Smooth muscle cell (in vitro differentiated cells): ENCODE measurements around the gene UQCRC2. TPM values are rescaled to one million over a fixed set of nuclear protein-coding genes. Genes with fewer than 3 reads are reported as not detected.

Experiments used
- DNase-seq: peaks from one replicate; lab custom pipeline; 2025; ENCODE audit not compliant: unreplicated experiment; lab: John Stamatoyannopoulos, UW
- H2AFZ ChIP-seq: fragments of 200-600 bp; sonication (generic); 2 replicates; pipeline ENCODE4 v1.6.0; 2016; ENCODE audit warnings: antibody characterized with exemption, low read depth, mild to moderate bottlenecking
- H3F3A ChIP-seq: fragments of 200-600 bp; sonication (generic); 2 replicates; pipeline ENCODE4 v1.6.0; 2017; ENCODE audit warnings: antibody characterized with exemption, low read depth
- H3K27ac ChIP-seq: fragments of 200-600 bp; sonication (generic); 2 replicates; pipeline ENCODE4 v1.5.1; 2016; ENCODE audit warnings: low read depth, mild to moderate bottlenecking
- H3K27me3 ChIP-seq: fragments of 200-600 bp; sonication (generic); 2 replicates; pipeline ENCODE4 v1.6.1; 2016; ENCODE audit warnings: low read depth, mild to moderate bottlenecking
- H3K36me3 ChIP-seq: fragments of 200-600 bp; sonication (generic); 2 replicates; pipeline ENCODE4 v1.5.1; 2016; ENCODE audit warnings: low read depth
- H3K4me1 ChIP-seq: fragments of 200-600 bp; sonication (generic); 2 replicates; pipeline ENCODE4 v1.5.1; 2016; ENCODE audit warnings: low read depth
- H3K4me2 ChIP-seq: fragments of 200-600 bp; sonication (generic); 2 replicates; pipeline ENCODE4 v1.6.0; 2016; ENCODE audit warnings: mild to moderate bottlenecking
- H3K4me3 ChIP-seq: fragments of 200-600 bp; sonication (generic); 2 replicates; pipeline ENCODE4 v1.5.1; 2016; ENCODE audit warnings: mild to moderate bottlenecking
- H3K79me2 ChIP-seq: fragments of 200-600 bp; sonication (generic); 2 replicates; pipeline ENCODE4 v1.6.0; 2016; ENCODE audit warnings: low read depth, mild to moderate bottlenecking
- H3K9ac ChIP-seq: fragments of 200-600 bp; sonication (generic); 2 replicates; pipeline ENCODE4 v1.6.0; 2016; ENCODE audit warnings: low read depth
- H3K9me3 ChIP-seq: fragments of 200-600 bp; sonication (generic); replicated peaks from 2 replicates; pipeline ENCODE4 v1.5.1; 2016; ENCODE audit warnings: low read depth
- H4K20me1 ChIP-seq: fragments of 200-600 bp; sonication (generic); 2 replicates; pipeline ENCODE4 v1.6.0; 2016; ENCODE audit warnings: low read depth
- CTCF ChIP-seq: fragments of 200-600 bp; sonication (generic); IDR thresholded peaks from 2 replicates; pipeline ENCODE4 v1.5.1; 2017; ENCODE audit warnings: borderline replicate concordance, mild to moderate bottlenecking, antibody characterized with exemption; ENCODE audit not compliant: insufficient read depth, poor library complexity, severe bottlenecking
- WGBS: methylation state at CpG from one replicate; pipeline ENCODE4 v1.1.7; 2016; ENCODE audit warnings: low lambda C conversion rate; 5-methylcytosine and 5-hydroxymethylcytosine counted together
- polyA plus RNA-seq: library from polyadenylated mRNA; unstranded; fragments of >200 nt; fragmentation: Nextera tagmentation; extraction: Ambion mirVana; gene quantifications from 2 replicates; pipeline ENCODE4 v1.2.1, GENCODE V29; 2016
- total RNA-seq: library from RNA; depleted of rRNA; stranded (reverse); fragments of >200 nt; gene quantifications from 2 replicates; pipeline ENCODE4 v1.2.3, GENCODE V29; 2014

The UQCRC2 gene
- total and polyA plus RNA-seq, 2 experiments from 2014 or later = 103 to 115 TPM

GRCh38 chr16:21986692-21987246, 33.6 kb downstream of the UQCRC2 start:
- no peak for DNase-seq
- TF ChIP-seq CTCF = no peak
- H4K20me1 ChIP-seq = peaks cover 4% of the 10 kb centered on the region
- no peaks in the 10 kb centered on the region for H3K79me2 ChIP-seq
- H3K4me2 ChIP-seq = no peak overlapping the region
- H2AFZ ChIP-seq = no peak overlapping the region
- H3K9ac ChIP-seq = no peak overlapping the region
- no peaks in the 10 kb centered on the region for H3K4me1 ChIP-seq
- H3K27ac ChIP-seq = no peak overlapping the region
- H3F3A ChIP-seq = peaks cover 16% of the 10 kb centered on the region
- peaks cover 21% of the 10 kb centered on the region for H3K36me3 ChIP-seq
- no peak overlapping the region for H3K4me3 ChIP-seq
- H3K9me3 ChIP-seq = no peaks in the 10 kb centered on the region
- H3K27me3 ChIP-seq = no peaks in the 10 kb centered on the region
- WGBS = 92% methylated on average over 4 of the region's 4 CpGs

- Histone ChIP-seq H2AFZ (no peak overlapping the region), H3K27ac (no peak overlapping the region), H3K27me3 (no peaks in the 10 kb centered on the region), H3K4me1 (no peaks in the 10 kb centered on the region), H3K9ac (no peak overlapping the region), H4K20me1 (peaks cover 4% of the 10 kb centered on the region), H3K36me3 (peaks cover 14% of the 10 kb centered on the region), H3K9me3 (no peaks in the 10 kb centered on the region), H3F3A (peaks cover 16% of the 10 kb centered on the region), H3K4me2 (no peak overlapping the region), H3K4me3 (no peak overlapping the region), H3K79me2 (no peaks in the 10 kb centered on the region)
- 44% methylated on average over 2 of the region's 2 CpGs for WGBS
- no peak for DNase-seq
- no peak for TF ChIP-seq CTCF
Measured at GRCh38 chr16:21987498-21987897, 34.3 kb downstream of the UQCRC2 start.

GRCh38 chr16:21989133-21989532, 36.0 kb downstream of the UQCRC2 start:
- Histone ChIP-seq H3K79me2 (no peaks in the 10 kb centered on the region), H3K4me2 (no peak overlapping the region), H3K9me3 (no peaks in the 10 kb centered on the region), H3K9ac (no peak overlapping the region), H3K27me3 (no peaks in the 10 kb centered on the region), H3K27ac (no peak overlapping the region), H3K4me1 (no peaks in the 10 kb centered on the region), H3F3A (peaks cover 8% of the 10 kb centered on the region), H2AFZ (no peak overlapping the region), H3K36me3 (peaks cover under 1% of the 10 kb centered on the region), H4K20me1 (peaks cover under 1% of the 10 kb centered on the region), H3K4me3 (no peak overlapping the region)
- no peak for DNase-seq
- WGBS = 83% methylated on average over 5 of the region's 5 CpGs
- no peak for TF ChIP-seq CTCF

- WGBS = 91% methylated on average over 2 of the region's 2 CpGs
- Histone ChIP-seq H2AFZ (no peak overlapping the region), H3K9me3 (no peaks in the 10 kb centered on the region), H3F3A (peaks cover 8% of the 10 kb centered on the region), H4K20me1 (no peaks in the 10 kb centered on the region), H3K9ac (no peak overlapping the region), H3K36me3 (no peaks in the 10 kb centered on the region), H3K4me2 (no peak overlapping the region), H3K27ac (no peak overlapping the region), H3K4me1 (no peaks in the 10 kb centered on the region), H3K4me3 (no peak overlapping the region), H3K27me3 (no peaks in the 10 kb centered on the region), H3K79me2 (no peaks in the 10 kb centered on the region)
- no peak for DNase-seq
- no peak for TF ChIP-seq CTCF
Measured at GRCh38 chr16:21989751-21990150, 36.6 kb downstream of the UQCRC2 start.
